Measurements from ENCODE around the gene TRMT44. TPM values are rescaled to one million over a fixed set of nuclear protein-coding genes. Genes with fewer than 3 reads are reported as not detected.

The TRMT44 gene
- total and polyA plus RNA-seq, 2 of the 4 experiments (the other 2 are of a cell fraction): 7.3 to 8.1 TPM

GRCh38 chr4:8435656-8436121 lies 4.9 kb upstream of the TRMT44 start:
- Histone ChIP-seq H3K4me1 (ENCODE audit: control insufficient read depth, insufficient read depth, low read length) (peaks cover 9% of the 10 kb centered on the region), H4K8ac (ENCODE audit: low read depth in 2 of 2, low read length in 2 of 2) (peak overlapping the region in 1 of 2 experiments; percentile 30; a peak in 1 of 4 replicates), H4K20me1 (ENCODE audit: insufficient read depth, low read length) (0 out of 2 replicates have a peak, but pooled peaks cover 4% of the 10 kb centered on the region), H3K79me1 (ENCODE audit: low read depth in 1 of 2, low read length in 2 of 2) (peaks cover 21 to 57% of the 10 kb centered on the region in 2 experiments), H3K23ac (ENCODE audit: low read depth, low read length) (no peak overlapping the region), H3K36me3 (ENCODE audit: control insufficient read depth, insufficient read depth, low read length) (no peaks in the 10 kb centered on the region), H4K5ac (ENCODE audit: low read depth, low read length) (peak overlapping the region; percentile 2; the same call in 1 of the 2 replicates), H3K9me3 (ENCODE audit: control insufficient read depth, insufficient read depth, low read length) (no peaks in the 10 kb centered on the region), H3K14ac (replicated peaks; ENCODE audit: low read depth, low read length) (no peak overlapping the region), H2AK9ac (replicated peaks; ENCODE audit: low read depth, low read length, poor library complexity) (no peak overlapping the region), H2BK5ac (ENCODE audit: low read depth, low read length, poor library complexity, severe bottlenecking) (no peak overlapping the region), H3K4ac (ENCODE audit: low read depth, low read length) (no peak overlapping the region), H3K27ac (ENCODE audit: insufficient read depth, low read length) (peak overlapping the region; percentile 39; the same call in 1 of the 2 replicates), H3K18ac (ENCODE audit: low read depth, low read length) (no peak overlapping the region), H3K4me3 (ENCODE audit: insufficient read depth, low read depth, low read length) (peak overlapping the region; percentile 30), H2BK20ac (ENCODE audit: low read depth, low read length) (no peak overlapping the region), H2BK15ac (ENCODE audit: low read depth, low read length) (no peak overlapping the region), H4K91ac (ENCODE audit: insufficient read depth, low read depth, low read length) (no peak overlapping the region), H3K9ac (ENCODE audit: low read depth, low read length) (peak overlapping the region; percentile 2; the same call in 1 of the 2 replicates), H2BK120ac (ENCODE audit: low read depth, low read length) (no peak overlapping the region), H3K9me1 (ENCODE audit: insufficient read depth, low read length) (peaks cover 5% of the 10 kb centered on the region; the same call in 1 of the 2 replicates), H2AK5ac (ENCODE audit: low read depth, low read length) (no peak overlapping the region), H3K4me2 (ENCODE audit: low read depth, low read length) (peak overlapping the region; percentile 85), H3K27me3 (ENCODE audit: control insufficient read depth, insufficient read depth, low read length) (no peaks in the 10 kb centered on the region), H3K56ac (ENCODE audit: extremely low read depth, insufficient read depth, low read length) (no peak overlapping the region), H2AFZ (replicated peaks; ENCODE audit: low read length, poor library complexity) (peak overlapping the region; percentile 40)
- in situ Hi-C loops (cut with MboI; ENCODE audit: low sequenced_read_pairs): loop anchor here (25.0 kb wide), 1 partner anchor 1652 kb away; no protein-coding TSS in a partner anchor
- intact Hi-C loops (cut with micrococcal nuclease): no loop called here
- peak; percentile 15 for DNase-seq
- CTCF ChIA-PET: interaction anchor here (1.0 kb wide), 1 partner anchor 23 kb away, joined by 3 read pairs; no protein-coding TSS in a partner anchor
- POLR2A ChIA-PET (ENCODE audit: unreplicated experiment): no interaction called here
- WGBS, 2 experiments (ENCODE audit: extremely low coverage in 2 of 2, insufficient read length in 1 of 2): 20% methylated on average over 1 of the region's 5 CpGs; no CpG with 5 or more reads in 1 of the 2 experiments
- TF ChIP-seq MAZ (IDR thresholded peaks at IDR 0.05; ENCODE audit: borderline replicate concordance, low read depth, low read length) (no peak), MXI1 (IDR thresholded peaks at IDR 0.05; ENCODE audit: borderline replicate concordance, low read depth, low read length) (no peak), SMC3 (IDR thresholded peaks at IDR 0.05; ENCODE audit: low read depth, low read length) (no peak), CTCF (conservative IDR thresholded peaks at IDR 0.05; ENCODE audit: low read depth, low read length) (no peak), BHLHE40 (IDR thresholded peaks at IDR 0.05; ENCODE audit: low read depth, low read length) (no peak), RAD21 (IDR thresholded peaks at IDR 0.05; ENCODE audit: low read length) (no peak), MAFK (IDR thresholded peaks at IDR 0.05; ENCODE audit: low read depth, low read length) (no peak), RFX5 (IDR thresholded peaks at IDR 0.05; ENCODE audit: low read depth, low read length) (no peak), CEBPB (IDR thresholded peaks at IDR 0.05; ENCODE audit: low read depth, low read length) (no peak), CHD1 (IDR thresholded peaks at IDR 0.05; ENCODE audit: low read depth, low read length) (no peak), RCOR1 (IDR thresholded peaks at IDR 0.05; ENCODE audit: insufficient replicate concordance, low read length) (no peak), FOS (IDR thresholded peaks at IDR 0.05; ENCODE audit: low read depth, low read length) (no peak), POLR2A (IDR thresholded peaks at IDR 0.05; ENCODE audit: low read depth, low read length) (no peak)
- TF ChIP-seq, protein P1, sequence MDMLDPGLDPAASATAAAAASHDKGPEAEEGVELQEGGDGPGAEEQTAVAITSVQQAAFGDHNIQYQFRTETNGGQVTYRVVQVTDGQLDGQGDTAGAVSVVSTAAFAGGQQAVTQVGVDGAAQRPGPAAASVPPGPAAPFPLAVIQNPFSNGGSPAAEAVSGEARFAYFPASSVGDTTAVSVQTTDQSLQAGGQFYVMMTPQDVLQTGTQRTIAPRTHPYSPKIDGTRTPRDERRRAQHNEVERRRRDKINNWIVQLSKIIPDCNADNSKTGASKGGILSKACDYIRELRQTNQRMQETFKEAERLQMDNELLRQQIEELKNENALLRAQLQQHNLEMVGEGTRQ (IDR thresholded peaks at IDR 0.05; ENCODE audit: low read depth, low read length): no peak
- dilution Hi-C loops (cut with HindIII; ENCODE audit: low sequenced_read_pairs, unreplicated experiment): no loop called here
- no TSS peak for BruUV-seq (replicated peaks)
- ATAC-seq (ENCODE audit: low read depth): peak; percentile 33
